Urinary bladder (tissue), 4 donors: ENCODE results near the gene NFYC. TPM values are rescaled to one million over a fixed set of nuclear protein-coding genes. Genes with fewer than 3 reads are reported as not detected.
"Not testable (repeated sequence)": the region's sequence is repeated elsewhere in the genome, so short reads cannot be mapped to it uniquely, and the experiment has no call there.

Source experiments
- DNase-seq: peaks from one replicate; pipeline ENCODE4 v3.0.0-alpha.2; 2015; ENCODE audit errors: extremely low spot score
- H3K27ac ChIP-seq: one replicate; pipeline ENCODE4 v1.5.1; 2013; ENCODE audit warnings: low read depth, mild to moderate bottlenecking, moderate library complexity
- H3K36me3 ChIP-seq: one replicate; pipeline ENCODE4 v1.6.1; 2013; ENCODE audit warnings: mild to moderate bottlenecking, moderate library complexity; ENCODE audit not compliant: insufficient read depth
- H3K4me1 ChIP-seq: one replicate; pipeline ENCODE4 v1.6.1; 2013; ENCODE audit warnings: mild to moderate bottlenecking, moderate library complexity; ENCODE audit not compliant: insufficient read depth
- H3K4me3 ChIP-seq: one replicate; pipeline ENCODE4 v1.5.1; 2013; ENCODE audit warnings: low read depth, low read length
- WGBS: extraction: QIAGEN DNeasy Blood & Tissue Kit; methylation state at CpG from one replicate; pipeline ENCODE4 v1.1.7; 2013; 5-methylcytosine and 5-hydroxymethylcytosine counted together
- polyA plus RNA-seq: library from polyadenylated mRNA; stranded (reverse); fragments of 200-250 nt; gene quantifications from one replicate; pipeline ENCODE4 v1.2.3, GENCODE V29; 2013
- total RNA-seq: library from RNA; depleted of rRNA; stranded (reverse); fragments of >200 nt; gene quantifications from one replicate; pipeline ENCODE4 v1.2.3, GENCODE V29; 2014
- donor health status: healthy with polysubstance abuse.
- donor health status: healthy.

Gene NFYC
- total and polyA plus RNA-seq, 2 donors, result 43.8 to 52.3 TPM

DNA sequence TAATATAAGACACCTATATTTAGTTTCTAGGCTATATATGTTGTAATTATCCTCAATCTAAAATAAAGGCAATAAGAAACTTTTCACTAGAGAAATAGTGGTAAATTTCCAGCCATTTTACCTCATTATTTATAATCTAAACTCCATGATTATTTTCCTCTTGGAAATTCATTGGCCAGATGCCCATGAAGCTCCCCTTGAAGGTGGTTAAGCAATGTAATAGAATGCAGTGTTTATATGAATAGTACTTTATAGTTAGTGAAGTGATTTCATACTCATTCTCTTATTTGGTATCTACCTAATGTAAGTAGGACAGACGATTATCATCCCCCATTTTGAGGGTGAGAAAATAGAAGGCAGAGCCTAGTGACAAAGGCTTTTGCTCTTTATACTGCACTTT, 26.5 kb downstream of the NFYC start:
- DNase-seq, result no peak
- Histone ChIP-seq H3K4me3 (no peak overlapping the region), H3K36me3 (no peaks in the 10 kb centered on the region), H3K4me1 (no peaks in the 10 kb centered on the region), H3K27ac (no peak overlapping the region)
- WGBS, result 27% methylated on average over 1 of the region's 1 CpG

DNA sequence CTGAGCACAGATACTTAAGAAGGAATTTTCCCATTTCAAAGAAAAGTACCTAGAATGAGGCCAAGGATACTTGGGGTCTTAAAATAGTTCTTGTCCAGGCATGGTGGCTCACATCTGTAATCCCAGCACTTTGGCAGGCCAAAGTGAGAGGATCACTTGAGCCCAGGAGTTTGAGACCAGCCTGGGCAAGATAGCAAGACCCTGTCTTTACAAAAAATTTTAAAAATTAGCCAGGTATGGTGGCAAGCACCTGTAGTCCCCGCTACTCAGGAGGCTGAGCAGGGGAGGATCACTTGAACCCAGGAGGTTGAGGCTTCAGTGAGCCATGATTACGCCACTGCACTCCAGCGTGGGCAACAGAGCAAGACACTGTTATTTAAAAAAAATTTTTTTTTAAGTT, 29.0 kb downstream of the NFYC start:
- Histone ChIP-seq H3K27ac (no peak overlapping the region), H3K4me3 (no peak overlapping the region), H3K4me1 (no peaks in the 10 kb centered on the region), H3K36me3 (no peaks in the 10 kb centered on the region)
- no peak for DNase-seq
- 95% methylated on average over 3 of the region's 3 CpGs for WGBS

DNA sequence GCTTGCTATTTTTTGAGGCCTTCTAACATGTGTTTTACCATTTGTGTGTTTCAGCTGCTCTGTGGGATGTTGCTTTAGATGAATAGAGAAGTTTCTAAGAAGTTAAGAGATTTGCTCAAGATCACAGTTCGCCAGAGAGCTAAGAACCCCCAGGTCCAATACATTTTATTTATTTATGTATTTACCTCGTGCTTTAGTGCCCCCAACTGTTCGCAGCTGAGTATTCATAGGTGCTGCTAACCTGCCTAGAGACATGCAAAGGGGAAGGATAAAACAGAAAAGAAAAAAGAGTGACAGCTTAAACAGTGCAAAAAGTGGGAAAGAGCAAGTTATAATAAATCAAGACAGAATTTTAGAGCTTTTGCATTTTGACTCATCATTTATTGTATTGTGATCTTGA, 31.1 kb downstream of the NFYC start:
- Histone ChIP-seq H3K36me3 (no peaks in the 10 kb centered on the region), H3K4me1 (no peaks in the 10 kb centered on the region), H3K27ac (no peak overlapping the region), H3K4me3 (no peak overlapping the region)
- 83% methylated on average over 3 of the region's 3 CpGs for WGBS
- DNase-seq, result no peak

DNA sequence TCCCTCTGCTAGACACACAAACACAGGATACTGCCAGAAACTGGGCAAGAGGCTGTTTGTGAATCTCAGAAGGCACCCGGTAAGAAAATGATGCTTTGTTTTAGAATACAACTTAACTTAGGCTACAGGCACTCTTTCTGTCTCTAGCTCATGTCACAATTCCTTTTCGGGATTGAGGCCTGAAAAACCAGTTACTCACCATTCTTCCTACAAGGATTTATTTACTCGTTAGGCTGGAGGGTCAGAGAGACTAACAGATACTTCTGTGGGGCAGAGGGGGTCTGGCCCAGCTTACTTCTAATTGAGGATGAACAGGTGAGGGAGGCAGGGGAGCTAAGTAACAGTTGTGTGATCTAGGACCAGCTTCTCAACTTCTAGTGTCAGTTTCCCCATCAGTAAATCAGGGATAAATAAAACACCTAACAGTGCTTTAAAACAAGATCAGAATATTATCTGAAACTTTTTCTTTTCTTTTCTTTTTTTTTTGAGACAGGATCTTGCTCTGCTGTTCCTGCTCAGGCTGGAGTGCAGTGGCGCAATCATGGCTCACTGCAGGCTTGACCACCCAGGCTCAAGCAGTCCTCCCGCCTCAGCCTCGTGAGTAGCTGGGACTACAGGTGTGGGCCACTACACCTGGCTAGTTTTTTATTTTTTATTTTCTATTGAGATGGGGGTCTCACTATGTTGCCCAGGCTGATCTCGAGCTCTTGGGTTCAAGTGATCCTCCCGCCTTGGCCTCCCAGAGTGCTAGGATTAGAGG, 31.9 kb downstream of the NFYC start:
- no peaks in the 10 kb centered on the region for H3K4me1 ChIP-seq
- H3K27ac ChIP-seq, result no peak overlapping the region
- WGBS, result 77% methylated on average over 8 of the region's 8 CpGs
- no peak for DNase-seq
- no peaks in the 10 kb centered on the region for H3K36me3 ChIP-seq
- no peak overlapping the region for H3K4me3 ChIP-seq

DNA sequence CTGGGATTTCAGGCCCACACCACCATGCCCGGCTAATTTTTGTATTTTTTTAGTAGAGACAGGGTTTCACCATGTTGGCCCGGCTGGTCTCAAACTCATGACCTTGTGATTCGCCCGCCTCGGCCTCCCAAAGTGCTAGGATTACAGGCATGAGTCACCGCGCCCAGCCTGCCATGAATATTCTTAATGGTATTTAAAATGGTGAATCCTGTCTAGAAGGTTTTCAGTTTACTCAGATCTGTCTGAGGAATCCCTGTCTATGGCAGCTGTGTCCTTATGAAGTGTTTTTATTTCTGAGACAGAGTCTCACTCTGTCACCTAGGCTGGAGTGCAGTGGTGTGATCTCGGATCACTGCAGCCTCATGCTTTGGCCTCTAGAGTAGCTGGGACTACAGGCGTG, 36.2 kb downstream of the NFYC start:
- not testable (repeated sequence) for H3K27ac ChIP-seq, DNase-seq, H3K36me3 ChIP-seq, H3K4me1 ChIP-seq, H3K4me3 ChIP-seq
- WGBS, result 96% methylated on average over 9 of the region's 9 CpGs

DNA sequence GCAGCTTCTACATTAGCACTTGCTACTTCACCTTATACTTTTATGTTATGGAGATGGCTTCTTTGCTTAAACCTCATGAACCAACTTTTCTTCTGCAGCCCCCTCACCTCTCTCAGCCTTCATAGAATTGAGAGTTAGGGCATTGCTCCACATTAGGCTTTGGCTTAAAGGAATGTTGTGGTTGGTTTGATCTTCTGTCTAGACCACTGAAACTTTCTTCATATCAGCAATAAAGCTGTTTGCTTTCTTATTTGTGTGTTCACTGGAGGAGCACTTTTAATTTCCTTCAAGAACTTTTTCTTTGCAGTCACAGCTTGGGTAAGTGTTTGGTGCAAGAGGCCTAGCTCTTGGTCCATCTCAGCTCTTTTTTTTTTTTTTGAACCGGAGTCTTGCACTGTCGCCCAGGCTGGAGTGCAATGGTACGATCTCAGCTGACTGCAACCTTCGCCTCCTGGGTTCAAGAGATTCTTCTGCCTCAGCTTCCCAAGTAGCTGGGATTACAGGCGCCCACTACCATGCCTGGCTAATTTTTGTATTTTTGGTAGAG, 37.9 kb downstream of the NFYC start:
- H3K36me3 ChIP-seq, DNase-seq, H3K4me3 ChIP-seq, H3K4me1 ChIP-seq, H3K27ac ChIP-seq: not testable (repeated sequence)
- 96% methylated on average over 5 of the region's 5 CpGs for WGBS

DNA sequence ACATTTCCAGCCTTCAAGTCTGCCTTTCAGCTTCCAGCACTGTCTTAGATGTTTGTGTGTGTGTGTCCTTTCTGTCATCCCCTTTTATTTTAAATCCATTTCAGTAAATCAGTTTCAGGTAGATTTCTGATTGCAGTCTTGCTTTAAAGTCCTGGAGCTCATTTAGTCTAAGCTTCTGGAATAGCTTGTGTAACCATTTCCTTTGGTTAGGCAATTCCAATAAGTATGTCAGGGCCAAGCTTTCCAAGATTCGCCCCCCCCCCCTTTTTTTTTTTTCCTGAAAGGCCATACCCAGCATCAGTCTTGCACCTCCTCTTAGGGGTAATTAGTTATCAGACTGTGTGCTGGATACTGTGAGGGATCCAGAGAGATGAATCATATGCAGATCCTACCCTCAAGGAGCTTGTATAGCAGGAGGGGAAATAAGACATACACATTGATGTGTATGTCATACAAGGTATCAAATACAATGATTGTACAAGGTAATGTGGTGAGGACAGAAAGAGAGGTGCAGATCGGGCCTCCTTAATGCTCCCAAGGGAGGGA, 41.3 kb downstream of the NFYC start:
- Histone ChIP-seq H3K27ac (no peak overlapping the region), H3K36me3 (no peaks in the 10 kb centered on the region), H3K4me3 (no peak overlapping the region), H3K4me1 (no peaks in the 10 kb centered on the region)
- WGBS, result 78% methylated on average over 2 of the region's 2 CpGs
- no peak for DNase-seq

DNA sequence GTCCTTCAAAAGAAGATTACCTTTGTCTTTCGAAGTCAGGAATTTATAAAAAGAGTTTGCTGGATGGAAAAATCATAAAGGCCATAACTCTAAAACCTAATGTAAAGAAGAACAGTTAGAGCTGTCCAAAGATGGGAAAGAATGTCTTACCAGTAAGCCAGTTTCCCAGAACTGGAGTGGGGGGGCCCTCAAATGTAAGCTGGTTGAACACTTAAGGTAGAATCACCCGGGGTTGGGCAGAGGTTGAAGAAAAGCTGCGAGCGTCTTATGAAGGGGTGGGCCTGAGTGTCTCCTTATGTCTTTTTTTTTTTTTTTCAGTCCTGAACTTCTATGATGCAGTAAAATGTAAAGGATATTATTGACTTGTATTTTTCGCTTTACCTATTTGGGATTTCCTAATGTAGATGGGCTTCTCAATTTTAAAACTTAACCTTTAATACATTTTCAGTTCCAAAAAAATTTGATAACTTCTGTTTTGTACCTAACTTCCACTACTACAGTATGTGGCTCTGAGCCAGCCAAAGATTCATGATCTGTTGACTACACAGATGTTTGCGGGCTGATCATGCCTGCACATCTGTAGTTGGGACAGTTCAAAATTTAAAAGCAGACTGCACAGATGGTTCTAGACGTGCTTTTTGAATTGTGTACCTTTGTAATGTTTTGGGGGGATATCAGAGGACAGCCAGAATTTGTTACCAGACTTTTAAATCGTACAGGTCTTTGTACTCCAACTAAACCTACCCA, 43.6 kb downstream of the NFYC start:
- Histone ChIP-seq H3K27ac (no peak overlapping the region), H3K4me1 (no peaks in the 10 kb centered on the region), H3K36me3 (no peaks in the 10 kb centered on the region), H3K4me3 (no peak overlapping the region)
- 70% methylated on average over 8 of the region's 8 CpGs for WGBS
- no peak for DNase-seq

DNA sequence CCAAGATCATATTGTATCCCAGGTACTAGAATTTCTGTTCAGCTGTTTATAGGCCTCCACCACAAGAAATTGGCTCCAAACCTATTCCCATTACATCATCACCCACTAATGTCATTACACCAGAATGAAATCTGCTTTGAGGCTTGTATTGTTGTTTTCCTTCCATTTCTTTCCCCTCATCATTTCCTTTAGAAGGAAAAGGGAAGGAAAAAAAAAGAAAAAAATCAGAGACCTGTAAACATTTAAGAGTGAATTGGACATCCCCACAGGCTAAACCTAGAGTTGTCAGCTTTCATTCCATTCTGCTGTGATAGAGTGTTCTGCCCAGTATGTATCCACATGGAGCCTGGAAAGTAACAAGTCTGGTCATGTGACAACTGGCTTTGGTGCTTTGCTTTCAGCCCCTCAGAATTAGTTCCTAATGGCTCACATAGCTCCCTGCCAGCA, 44.6 kb downstream of the NFYC start:
- Histone ChIP-seq H3K36me3 (no peaks in the 10 kb centered on the region), H3K27ac (no peak overlapping the region), H3K4me1 (no peaks in the 10 kb centered on the region), H3K4me3 (no peak overlapping the region)
- no peak for DNase-seq

DNA sequence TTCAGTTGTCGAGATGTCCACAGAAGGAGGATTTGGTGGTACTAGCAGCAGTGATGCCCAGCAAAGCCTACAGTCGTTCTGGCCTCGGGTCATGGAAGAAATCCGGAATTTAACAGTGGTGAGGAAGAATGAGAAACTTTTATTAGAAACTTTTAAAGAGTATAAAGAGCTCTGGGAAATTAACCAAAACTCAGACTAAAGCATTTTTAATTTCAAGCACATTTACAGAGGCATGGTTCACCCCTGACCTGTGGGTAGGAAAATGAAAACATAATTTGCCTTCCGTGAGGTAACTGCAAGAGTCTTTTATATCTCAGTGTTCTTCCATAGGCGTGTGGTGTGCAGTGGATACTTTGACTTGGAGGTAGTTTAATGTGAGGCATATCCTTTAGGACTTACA, 47.3 kb downstream of the NFYC start:
- Histone ChIP-seq H3K27ac (no peak overlapping the region), H3K4me3 (no peak overlapping the region), H3K36me3 (no peaks in the 10 kb centered on the region), H3K4me1 (no peaks in the 10 kb centered on the region)
- no peak for DNase-seq
- WGBS, result 53% methylated on average over 6 of the region's 6 CpGs

DNA sequence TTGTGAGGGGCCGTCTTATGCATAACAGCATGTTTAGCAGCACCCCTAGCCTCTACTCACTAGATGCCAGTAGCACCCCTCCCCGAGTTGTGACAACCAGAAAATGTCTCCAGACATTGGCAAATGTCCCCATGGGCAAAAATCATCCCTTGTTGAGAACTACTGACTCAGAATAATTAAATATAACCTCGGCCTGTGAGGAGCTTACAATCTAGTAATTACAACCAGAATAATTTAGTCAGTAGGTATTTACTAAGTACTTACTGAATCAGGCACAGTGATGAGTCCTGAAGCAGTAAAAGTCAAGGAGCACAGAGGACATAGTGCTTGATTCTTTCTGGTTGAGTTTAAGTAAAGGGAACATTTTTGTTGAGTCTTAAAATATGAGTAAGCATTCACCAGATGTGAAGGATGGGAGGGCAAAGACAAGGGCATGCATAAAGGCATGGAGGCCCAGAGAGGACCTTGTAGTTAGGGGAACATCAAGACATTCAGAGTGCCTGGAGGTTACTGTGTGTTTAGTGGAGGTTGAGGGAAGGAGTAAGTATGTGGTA, 48.0 kb downstream of the NFYC start:
- 90% methylated on average over 3 of the region's 3 CpGs for WGBS
- no peak overlapping the region for H3K4me3 ChIP-seq
- DNase-seq, result no peak

DNA sequence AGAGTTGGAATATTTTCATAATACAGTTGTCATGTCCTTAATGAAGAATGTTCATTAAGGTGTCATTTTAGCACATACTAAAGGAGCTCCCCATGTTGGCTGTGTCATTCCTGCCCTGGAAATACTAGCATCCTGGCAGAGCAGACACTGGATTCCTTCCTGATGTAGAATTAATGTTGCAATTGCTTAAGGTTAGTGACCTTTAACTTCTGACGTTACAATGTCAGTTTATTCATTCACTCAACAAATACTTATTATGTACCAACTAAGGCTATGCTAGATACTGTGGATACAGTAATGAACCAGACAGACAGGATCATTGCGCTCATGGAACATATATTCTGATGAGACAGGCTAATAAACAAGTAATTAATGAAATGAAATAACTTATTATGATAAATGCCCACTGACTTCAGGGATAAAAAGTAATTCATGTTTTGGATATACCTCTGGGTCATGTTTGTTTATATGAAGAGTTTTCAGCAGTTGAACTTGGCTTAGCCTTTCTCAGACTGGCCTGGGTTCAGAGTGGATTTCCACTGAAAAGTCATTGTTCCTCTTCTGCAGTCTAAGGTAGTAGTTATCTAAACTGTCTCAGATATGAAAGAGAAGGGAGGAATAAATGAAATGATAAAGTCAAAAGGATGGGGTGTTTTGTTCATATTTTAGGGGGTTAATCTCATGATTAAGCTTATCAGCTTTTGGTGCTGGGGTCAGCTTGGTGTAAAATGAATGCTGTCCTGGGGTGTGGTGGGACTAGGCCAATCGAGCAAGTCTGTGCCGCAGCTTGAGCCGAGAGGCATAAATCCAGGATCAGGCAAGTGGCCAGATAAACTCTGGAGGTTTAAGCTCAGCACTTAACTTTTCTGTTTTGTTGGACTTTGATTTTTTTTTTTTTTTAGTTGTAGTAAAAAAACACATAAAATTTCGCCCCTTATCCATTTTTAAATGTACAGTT, 48.8 kb downstream of the NFYC start:
- DNase-seq, result no peak
- Histone ChIP-seq H3K4me3 (no peak overlapping the region), H3K36me3 (no peaks in the 10 kb centered on the region), H3K27ac (no peak overlapping the region), H3K4me1 (no peaks in the 10 kb centered on the region)
- 39% methylated on average over 6 of the region's 6 CpGs for WGBS

More for the DNA sequence above, 48.0 kb downstream of the NFYC start:
- Histone ChIP-seq H3K36me3 (no peaks in the 10 kb centered on the region), H3K27ac (no peak overlapping the region), H3K4me1 (no peaks in the 10 kb centered on the region)
